SJCRH30 (cell line): ENCODE data around the gene MRPL2. TPM values are rescaled to one million over a fixed set of nuclear protein-coding genes. Genes with fewer than 3 reads are reported as not detected.

Experiments
- DNase-seq, 2 experiments: peaks; one replicate each; pipeline ENCODE4 v3.0.0-alpha.2; 2015 to 2020
- H3K27ac ChIP-seq: fragments of 250-450 bp; sonication (Bioruptor Pico); 2 replicates; pipeline ENCODE4 v1.5.1; 2020; ENCODE audit warnings: mild to moderate bottlenecking, moderate library complexity
- H3K27me3 ChIP-seq: fragments of 250-450 bp; sonication (Bioruptor Pico); 2 replicates; pipeline ENCODE4 v1.5.1; 2020; ENCODE audit warnings: mild to moderate bottlenecking, moderate library complexity
- H3K36me3 ChIP-seq: fragments of 250-450 bp; sonication (Bioruptor Pico); 2 replicates; pipeline ENCODE4 v1.5.1; 2020; ENCODE audit warnings: mild to moderate bottlenecking, moderate library complexity
- H3K4me1 ChIP-seq: fragments of 250-450 bp; sonication (Bioruptor Pico); 2 replicates; pipeline ENCODE4 v1.5.1; 2020; ENCODE audit warnings: mild to moderate bottlenecking, moderate library complexity
- H3K4me3 ChIP-seq: fragments of 250-450 bp; sonication (Bioruptor Pico); 2 replicates; pipeline ENCODE4 v1.5.1; 2020; ENCODE audit warnings: mild to moderate bottlenecking, moderate library complexity
- H3K9me3 ChIP-seq: fragments of 250-450 bp; sonication (Bioruptor Pico); replicated peaks from 2 replicates; pipeline ENCODE4 v1.5.1; 2020; ENCODE audit warnings: mild to moderate bottlenecking, moderate library complexity
- total RNA-seq: library from RNA; depleted of rRNA; stranded (reverse); fragments of >200 nt; shearing (Covaris generic); gene quantifications from 2 replicates; pipeline ENCODE4 v1.2.3, GENCODE V29; 2014

Gene MRPL2
- total RNA-seq, 1 experiment from 2014 or later, result 26.2 TPM

- H3K27me3 ChIP-seq, result no peaks in the 10 kb centered on the region
- no peak overlapping the region for H3K27ac ChIP-seq
- no peaks in the 10 kb centered on the region for H3K9me3 ChIP-seq
- H3K4me3 ChIP-seq, result no peak overlapping the region
- peaks cover 68% of the 10 kb centered on the region for H3K36me3 ChIP-seq
- DNase-seq, result no peak
- no peaks in the 10 kb centered on the region for H3K4me1 ChIP-seq
Measured at GRCh38 chr6:43026365-43026764, 32.9 kb downstream of the MRPL2 start.

GRCh38 chr6:43024436-43024835, 34.8 kb downstream of the MRPL2 start:
- 0 out of 2 replicates have a peak, but pooled peaks cover 2% of the 10 kb centered on the region for H3K4me1 ChIP-seq
- DNase-seq, result no peak
- H3K27ac ChIP-seq, result no peak overlapping the region
- H3K27me3 ChIP-seq, result no peaks in the 10 kb centered on the region
- no peaks in the 10 kb centered on the region for H3K9me3 ChIP-seq
- peaks cover 51% of the 10 kb centered on the region for H3K36me3 ChIP-seq
- H3K4me3 ChIP-seq, result no peak overlapping the region

GRCh38 chr6:43021270-43022047, 37.8 kb downstream of the MRPL2 start, which contains the start of gene RRP36:
Gene RRP36 (plus strand): TSS chr6:43021623. CDS start chr6:43021655, 32 bp downstream.
- Histone ChIP-seq H3K4me1 (0 out of 2 replicates have a peak, but pooled peaks cover 4% of the 10 kb centered on the region), H3K27me3 (no peaks in the 10 kb centered on the region), H3K9me3 (no peaks in the 10 kb centered on the region), H3K27ac (peak within 1 kb of the TSS; percentile 79), H3K36me3 (peaks cover 25% of the 10 kb centered on the region), H3K4me3 (peak within 1 kb of the TSS; percentile 92)
- DNase-seq, result peak; percentile 81

GRCh38 chr6:43020847-43021246, 38.4 kb downstream of the MRPL2 start:
- Histone ChIP-seq H3K4me1 (0 out of 2 replicates have a peak, but pooled peaks cover 4% of the 10 kb centered on the region), H3K36me3 (peaks cover 19% of the 10 kb centered on the region), H3K27me3 (no peaks in the 10 kb centered on the region), H3K27ac (peak overlapping the region; percentile 79), H3K4me3 (peak overlapping the region; percentile 92), H3K9me3 (no peaks in the 10 kb centered on the region)
- peak; percentile 56 to 64 for DNase-seq

GRCh38 chr6:43020052-43020705, 39.1 kb downstream of the MRPL2 start:
- Histone ChIP-seq H3K27me3 (no peaks in the 10 kb centered on the region), H3K4me3 (no peak overlapping the region), H3K27ac (no peak overlapping the region), H3K9me3 (no peaks in the 10 kb centered on the region), H3K4me1 (0 out of 2 replicates have a peak, but pooled peaks cover 4% of the 10 kb centered on the region), H3K36me3 (peaks cover 15% of the 10 kb centered on the region)
- no peak for DNase-seq

- H3K27me3 ChIP-seq, result no peaks in the 10 kb centered on the region
- H3K4me1 ChIP-seq, result peaks cover 7% of the 10 kb centered on the region; the same call in 1 of the 2 replicates
- peak in 1 of 2 experiments; percentile 49 for DNase-seq
- H3K9me3 ChIP-seq, result no peaks in the 10 kb centered on the region
- H3K4me3 ChIP-seq, result no peak overlapping the region
- no peak overlapping the region for H3K27ac ChIP-seq
- peaks cover 5% of the 10 kb centered on the region for H3K36me3 ChIP-seq
Measured at GRCh38 chr6:43019152-43019551, 40.1 kb downstream of the MRPL2 start.

- H3K36me3 ChIP-seq, result peaks cover 2% of the 10 kb centered on the region
- no peak overlapping the region for H3K4me3 ChIP-seq
- no peaks in the 10 kb centered on the region for H3K9me3 ChIP-seq
- H3K4me1 ChIP-seq, result peaks cover 9% of the 10 kb centered on the region; the same call in 1 of the 2 replicates
- no peaks in the 10 kb centered on the region for H3K27me3 ChIP-seq
- no peak for DNase-seq
- no peak overlapping the region for H3K27ac ChIP-seq
Measured at GRCh38 chr6:43016943-43017334, 42.3 kb downstream of the MRPL2 start.

- Histone ChIP-seq H3K4me1 (peaks cover 9% of the 10 kb centered on the region; the same call in 1 of the 2 replicates), H3K27me3 (no peaks in the 10 kb centered on the region), H3K27ac (no peak overlapping the region), H3K9me3 (no peaks in the 10 kb centered on the region), H3K36me3 (peaks cover 5% of the 10 kb centered on the region), H3K4me3 (no peak overlapping the region)
- no peak for DNase-seq
Measured at GRCh38 chr6:43016176-43016942, 42.9 kb downstream of the MRPL2 start.

- Histone ChIP-seq H3K4me1 (peaks cover 7% of the 10 kb centered on the region; the same call in 1 of the 2 replicates), H3K27ac (peak overlapping the region; percentile 43), H3K27me3 (no peaks in the 10 kb centered on the region), H3K4me3 (peak overlapping the region; percentile 63), H3K9me3 (no peaks in the 10 kb centered on the region), H3K36me3 (peaks cover 12% of the 10 kb centered on the region)
- DNase-seq, result peak in 1 of 2 experiments; percentile 26
Measured at GRCh38 chr6:43014434-43014909, 44.8 kb downstream of the MRPL2 start.

- H3K4me1 ChIP-seq, result peaks cover 5% of the 10 kb centered on the region; the same call in 1 of the 2 replicates
- DNase-seq, result peak; percentile 100
- H3K27ac ChIP-seq, result peak within 1 kb of the TSS; percentile 43
- peak within 1 kb of the TSS; percentile 63 for H3K4me3 ChIP-seq
- no peaks in the 10 kb centered on the region for H3K27me3 ChIP-seq
- H3K9me3 ChIP-seq, result no peaks in the 10 kb centered on the region
- H3K36me3 ChIP-seq, result peaks cover 18% of the 10 kb centered on the region
Measured at GRCh38 chr6:43013843-43014433, 45.3 kb downstream of the MRPL2 start, which contains the start of the genes KLHDC3 and MEA1. Gene KLHDC3 (plus strand): TSS chr6:43014249. CDS start chr6:43017193, 2,944 bp downstream. Gene MEA1 (minus strand): TSS chr6:43013946. CDS start chr6:43013813, 133 bp downstream.

GRCh38 chr6:43013097-43013842, 46.0 kb downstream of the MRPL2 start:
- H3K4me3 ChIP-seq, result peak overlapping the region; percentile 63
- H3K27ac ChIP-seq, result peak overlapping the region; percentile 13; the same call in 1 of the 2 replicates
- no peaks in the 10 kb centered on the region for H3K27me3 ChIP-seq
- H3K9me3 ChIP-seq, result no peaks in the 10 kb centered on the region
- peaks cover 22% of the 10 kb centered on the region for H3K36me3 ChIP-seq
- DNase-seq, result peak; percentile 16 to 46
- H3K4me1 ChIP-seq, result peaks cover 5% of the 10 kb centered on the region; the same call in 1 of the 2 replicates

GRCh38 chr6:43012364-43012763, 46.9 kb downstream of the MRPL2 start:
- Histone ChIP-seq H3K4me1 (peaks cover 5% of the 10 kb centered on the region; the same call in 1 of the 2 replicates), H3K27ac (no peak overlapping the region), H3K27me3 (no peaks in the 10 kb centered on the region), H3K4me3 (peak overlapping the region; percentile 63; the same call in 1 of the 2 replicates), H3K36me3 (peaks cover 24% of the 10 kb centered on the region), H3K9me3 (no peaks in the 10 kb centered on the region)
- DNase-seq, result no peak

- Histone ChIP-seq H3K4me3 (no peak overlapping the region), H3K9me3 (no peaks in the 10 kb centered on the region), H3K4me1 (peaks cover 5% of the 10 kb centered on the region; the same call in 1 of the 2 replicates), H3K27me3 (no peaks in the 10 kb centered on the region), H3K27ac (no peak overlapping the region), H3K36me3 (peaks cover 25% of the 10 kb centered on the region)
- DNase-seq, result no peak
Measured at GRCh38 chr6:43011207-43011606, 48.0 kb downstream of the MRPL2 start.
